ENCODE measurements around the gene AKNA. TPM values are rescaled to one million over a fixed set of nuclear protein-coding genes. Genes with fewer than 3 reads are reported as not detected.
A peak's percentile ranks its signal among the peaks of the same experiment; 100 is the strongest.

AKNA gene
- total RNA-seq, 3 donors from 2014 or later = 20.1 to 52.0 (median 35.7) TPM

GRCh38 chr9:114409103-114409780 lies 21.5 kb upstream of the AKNA start:
- H3K36me3 ChIP-seq = no peaks in the 10 kb centered on the region
- no peaks in the 10 kb centered on the region for H3K4me1 ChIP-seq
- H3K27me3 ChIP-seq = no peaks in the 10 kb centered on the region
- no peak overlapping the region for H3K27ac ChIP-seq
- H3K4me3 ChIP-seq = no peak overlapping the region
- no peaks in the 10 kb centered on the region for H3K9me3 ChIP-seq
- no peak for DNase-seq (ENCODE audit: low spot score in 2 of 2)
- TF ChIP-seq, protein P1, sequence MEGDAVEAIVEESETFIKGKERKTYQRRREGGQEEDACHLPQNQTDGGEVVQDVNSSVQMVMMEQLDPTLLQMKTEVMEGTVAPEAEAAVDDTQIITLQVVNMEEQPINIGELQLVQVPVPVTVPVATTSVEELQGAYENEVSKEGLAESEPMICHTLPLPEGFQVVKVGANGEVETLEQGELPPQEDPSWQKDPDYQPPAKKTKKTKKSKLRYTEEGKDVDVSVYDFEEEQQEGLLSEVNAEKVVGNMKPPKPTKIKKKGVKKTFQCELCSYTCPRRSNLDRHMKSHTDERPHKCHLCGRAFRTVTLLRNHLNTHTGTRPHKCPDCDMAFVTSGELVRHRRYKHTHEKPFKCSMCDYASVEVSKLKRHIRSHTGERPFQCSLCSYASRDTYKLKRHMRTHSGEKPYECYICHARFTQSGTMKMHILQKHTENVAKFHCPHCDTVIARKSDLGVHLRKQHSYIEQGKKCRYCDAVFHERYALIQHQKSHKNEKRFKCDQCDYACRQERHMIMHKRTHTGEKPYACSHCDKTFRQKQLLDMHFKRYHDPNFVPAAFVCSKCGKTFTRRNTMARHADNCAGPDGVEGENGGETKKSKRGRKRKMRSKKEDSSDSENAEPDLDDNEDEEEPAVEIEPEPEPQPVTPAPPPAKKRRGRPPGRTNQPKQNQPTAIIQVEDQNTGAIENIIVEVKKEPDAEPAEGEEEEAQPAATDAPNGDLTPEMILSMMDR (IDR thresholded peaks at IDR 0.05) = no peak
- TF ChIP-seq POLR2A (IDR thresholded peaks at IDR 0.05) (no peak), POLR2AphosphoS5 (IDR thresholded peaks at IDR 0.05) (no peak)
- intact Hi-C loops (cut with DNase I; ENCODE audit: low total_unique reads) = loop anchor here (5.0 kb wide), 1 partner anchor 1152 kb away; no protein-coding TSS in a partner anchor

DNA sequence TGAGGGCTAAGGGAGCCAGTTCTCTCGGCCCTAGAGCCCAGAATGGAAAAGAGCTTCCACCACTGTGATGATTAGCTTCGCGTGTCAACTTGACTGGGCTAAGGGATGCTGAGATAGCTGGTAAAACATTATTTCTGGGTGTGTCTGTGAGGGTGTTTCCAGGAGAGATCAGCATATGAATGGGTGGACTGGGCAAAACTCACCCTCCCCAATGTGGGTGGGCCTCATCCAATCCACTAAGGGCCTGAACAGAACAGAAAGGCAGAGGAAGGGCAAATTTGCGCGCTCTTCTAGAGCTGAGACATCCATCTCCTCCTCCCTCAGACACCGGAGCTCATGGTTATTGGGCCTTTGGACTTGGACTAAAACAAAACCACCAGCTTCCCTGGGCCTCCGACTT lies 20.9 kb upstream of the AKNA start:
- no peaks in the 10 kb centered on the region for H3K9me3 ChIP-seq
- H3K4me3 ChIP-seq = no peak overlapping the region
- DNase-seq (ENCODE audit: low spot score in 2 of 2) = no peak
- no peaks in the 10 kb centered on the region for H3K4me1 ChIP-seq
- intact Hi-C loops (cut with DNase I; ENCODE audit: low total_unique reads) = loop anchor here (5.0 kb wide), 1 partner anchor 1151 kb away; no protein-coding TSS in a partner anchor
- TF ChIP-seq POLR2A (IDR thresholded peaks at IDR 0.05) (no peak), POLR2AphosphoS5 (IDR thresholded peaks at IDR 0.05) (no peak)
- TF ChIP-seq, protein P1 (IDR thresholded peaks at IDR 0.05) = no peak
- no peaks in the 10 kb centered on the region for H3K36me3 ChIP-seq
- no peaks in the 10 kb centered on the region for H3K27me3 ChIP-seq
- H3K27ac ChIP-seq = no peak overlapping the region

DNA sequence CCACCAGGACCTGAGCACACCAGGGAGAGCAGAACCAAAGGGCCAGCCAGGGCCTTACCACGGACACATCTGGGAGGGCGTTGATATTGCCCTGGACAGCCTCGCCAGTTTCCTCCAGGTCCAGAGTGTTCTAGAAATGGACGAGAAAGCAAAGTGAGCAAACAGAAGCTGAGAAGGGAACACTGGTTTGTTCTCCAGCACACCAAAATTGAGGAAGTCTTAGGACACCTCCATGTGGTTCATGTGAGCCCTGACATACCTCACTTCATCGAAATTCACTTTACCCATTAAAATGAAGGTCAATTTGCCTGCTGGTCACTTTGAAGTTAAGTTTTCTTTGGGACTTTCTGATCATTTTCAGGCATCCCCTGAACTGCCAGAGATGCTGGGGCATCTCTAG lies 20.1 kb upstream of the AKNA start:
- Histone ChIP-seq H3K36me3 (no peaks in the 10 kb centered on the region), H3K27ac (no peak overlapping the region), H3K27me3 (no peaks in the 10 kb centered on the region), H3K9me3 (no peaks in the 10 kb centered on the region), H3K4me3 (no peak overlapping the region), H3K4me1 (no peaks in the 10 kb centered on the region)
- intact Hi-C loops (cut with DNase I; ENCODE audit: low total_unique reads) = loop anchor here (5.0 kb wide), 1 partner anchor 1151 kb away; no protein-coding TSS in a partner anchor
- TF ChIP-seq, protein P1 (IDR thresholded peaks at IDR 0.05) = no peak
- TF ChIP-seq POLR2AphosphoS5 (IDR thresholded peaks at IDR 0.05) = no peak
- no peak for TF ChIP-seq POLR2A (IDR thresholded peaks at IDR 0.05)
- no peak for DNase-seq (ENCODE audit: low spot score in 2 of 2)

DNA sequence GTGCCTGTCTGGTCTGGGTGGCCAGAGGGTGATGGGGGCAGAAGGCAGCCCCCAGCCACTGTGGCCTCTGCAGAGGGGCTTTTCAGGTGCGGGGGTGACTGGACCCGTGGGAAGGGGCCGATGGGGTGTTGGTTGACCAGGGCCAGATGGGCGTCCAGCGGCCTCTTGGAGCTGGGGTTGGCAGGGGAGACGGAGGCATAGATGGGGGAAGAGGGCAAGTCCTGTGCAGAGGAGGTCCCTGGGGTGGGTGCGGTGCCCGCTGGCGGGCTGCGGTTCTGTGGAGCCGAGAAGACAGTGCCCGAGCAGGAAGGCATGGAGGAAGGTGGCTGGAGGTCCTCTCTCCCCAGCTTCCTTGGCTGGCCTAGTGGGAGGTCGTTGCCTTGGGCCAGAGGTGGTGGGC lies 18.7 kb upstream of the AKNA start:
- Histone ChIP-seq H3K36me3 (no peaks in the 10 kb centered on the region), H3K9me3 (no peaks in the 10 kb centered on the region), H3K4me1 (no peaks in the 10 kb centered on the region), H3K27me3 (no peaks in the 10 kb centered on the region), H3K4me3 (no peak overlapping the region), H3K27ac (no peak overlapping the region)
- TF ChIP-seq POLR2A (IDR thresholded peaks at IDR 0.05) (no peak), POLR2AphosphoS5 (IDR thresholded peaks at IDR 0.05) (no peak)
- TF ChIP-seq, protein P1 (IDR thresholded peaks at IDR 0.05) = no peak
- intact Hi-C loops (cut with DNase I; ENCODE audit: low total_unique reads) = loop anchor here (1.0 to 5.0 kb wide), 2 partner anchors 18 to 1149 kb away; no protein-coding TSS in a partner anchor
- DNase-seq (ENCODE audit: low spot score in 2 of 2) = no peak

GRCh38 chr9:114405294-114406034 lies 17.7 kb upstream of the AKNA start:
- DNase-seq (ENCODE audit: low spot score in 2 of 2) = peak; percentile 61 to 62
- intact Hi-C loops (cut with DNase I; ENCODE audit: low total_unique reads) = loop anchor here (1.0 to 5.0 kb wide), 3 partner anchors 17 to 1148 kb away; no protein-coding TSS in a partner anchor
- H3K4me1 ChIP-seq = no peaks in the 10 kb centered on the region
- H3K27ac ChIP-seq = no peak overlapping the region
- no peaks in the 10 kb centered on the region for H3K27me3 ChIP-seq
- no peak overlapping the region for H3K4me3 ChIP-seq
- no peaks in the 10 kb centered on the region for H3K9me3 ChIP-seq
- no peak for TF ChIP-seq POLR2AphosphoS5 (IDR thresholded peaks at IDR 0.05)
- TF ChIP-seq, protein P1 (IDR thresholded peaks at IDR 0.05) = peak; percentile 13 to 70 (median 68)
- H3K36me3 ChIP-seq = no peaks in the 10 kb centered on the region
